ENCODE results near the gene LHX2. TPM values are rescaled to one million over a fixed set of nuclear protein-coding genes. Genes with fewer than 3 reads are reported as not detected.

Gene LHX2
- total and polyA plus RNA-seq, 9 of the 15 experiments (the other 6 are each of a cell fraction or from before 2014, with no cell fraction given): 0.07 TPM; not detected in 8

DNA sequence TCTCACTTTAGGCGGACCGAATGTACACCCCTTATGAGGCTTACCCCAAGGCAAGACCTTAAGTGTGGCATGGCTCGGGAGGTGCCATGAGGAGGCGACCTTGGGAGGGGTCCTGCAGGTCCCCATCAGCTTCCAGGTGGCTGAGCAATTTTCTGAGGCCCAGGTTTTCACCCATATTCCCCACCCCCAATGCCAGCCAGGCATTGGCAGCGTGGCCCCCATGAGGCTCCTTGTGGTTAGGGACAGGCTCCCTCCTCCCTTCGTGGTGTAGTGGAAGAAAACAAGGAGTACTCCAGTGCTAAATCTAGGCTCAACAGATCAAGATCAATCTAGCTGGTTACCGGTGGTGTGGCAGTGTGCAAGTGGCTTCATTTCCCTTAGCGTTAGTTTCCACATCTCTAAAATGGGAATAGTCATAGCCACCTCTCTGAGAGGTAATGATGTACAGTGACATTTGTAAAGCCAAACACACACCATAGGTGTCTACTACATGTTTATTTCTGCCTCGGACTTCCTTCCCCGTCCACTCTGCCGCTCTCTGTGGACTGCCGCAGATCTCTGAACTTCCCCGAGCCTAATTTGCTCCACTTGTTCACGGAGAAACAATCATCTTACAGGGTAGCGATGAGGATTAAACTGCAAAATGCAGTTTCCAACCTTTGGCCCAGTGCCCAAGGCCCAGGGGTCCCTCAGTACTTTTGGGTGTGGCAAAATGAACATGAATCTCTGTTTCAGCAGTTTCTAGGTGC lies 8.4 kb downstream of the LHX2 start:
- Histone ChIP-seq H3K4me3 (no peak overlapping the region), H3K27ac (ENCODE audit: extremely low read depth, low read depth, low read length) (no peak overlapping the region), H3K4me1 (replicated peaks in 1 of 2; ENCODE audit: control insufficient read depth in 2 of 2, insufficient read depth in 2 of 2, low read length in 2 of 2) (peaks cover 0 to 32% of the 10 kb centered on the region in 2 experiments; a peak in 3 of 5 replicates), H4K20me1 (replicated peaks; ENCODE audit: control insufficient read depth, insufficient read depth, low read length) (peaks cover 8% of the 10 kb centered on the region), H3K9me1 (ENCODE audit: control insufficient read depth, insufficient read depth, low read length) (peaks cover 2% of the 10 kb centered on the region), H3K79me2 (ENCODE audit: control insufficient read depth, insufficient read depth, low read length) (no peaks in the 10 kb centered on the region), H2AFZ (ENCODE audit: low read depth, low read length) (no peak overlapping the region), H3K4me2 (ENCODE audit: insufficient read depth, low read length) (no peak overlapping the region), H3K27me3 (ENCODE audit: control insufficient read depth in 2 of 2, insufficient read depth in 2 of 2, low read length in 2 of 2) (peaks cover 64 to 81% of the 10 kb centered on the region in 2 experiments), H3K9ac (ENCODE audit: insufficient read depth in 1 of 2, low read depth in 2 of 2, low read length in 2 of 2) (no peak overlapping the region), H3K9me3 (replicated peaks; ENCODE audit: control insufficient read depth, insufficient read depth, low read depth, low read length) (no peaks in the 10 kb centered on the region), H3K36me3 (ENCODE audit: control insufficient read depth, insufficient read depth, low read length) (no peaks in the 10 kb centered on the region)
- no peak for DNase-seq (ENCODE audit: extremely low read depth in 1 of 4, low spot score in 3 of 4)
- TF ChIP-seq HEY1 (CRISPR knock-in tag; IDR thresholded peaks at IDR 0.05; ENCODE audit: borderline replicate concordance): no peak
- peak; percentile 47 for TF ChIP-seq NFIC (IDR thresholded peaks at IDR 0.05)
- 0 out of 2 replicates have a peak, but pooled peaks have one; percentile 56 for TF ChIP-seq EZH2 (IDR thresholded peaks at IDR 0.05; ENCODE audit: borderline replicate concordance, low read depth, low read length)
- 7% methylated on average over 14 of the region's 15 CpGs for WGBS (ENCODE audit: insufficient coverage, low coverage, missing lambda C conversion rate)
- ATAC-seq: no peak
- no peak for FAIRE-seq
- ChIA-PET CTCF (ENCODE audit: low intra/inter-chr PET ratio) (no interaction called here), POLR2A (no interaction called here)
- in situ Hi-C loops (cut with MboI): no loop called here
- no TSS peak for BruUV-seq (replicated peaks)
- intact Hi-C loops (cut with micrococcal nuclease): no loop called here
